GM19193 (cell line): ENCODE measurements around the gene ROR1.

ENCODE experiments used
- POLR2A ChIP-seq: IDR thresholded peaks from 4 replicates; pipeline ENCODE4 v1.6.1; 2011; ENCODE audit not compliant: insufficient read depth, insufficient read length; ENCODE audit errors: extremely low read depth

ROR1 gene

DNA sequence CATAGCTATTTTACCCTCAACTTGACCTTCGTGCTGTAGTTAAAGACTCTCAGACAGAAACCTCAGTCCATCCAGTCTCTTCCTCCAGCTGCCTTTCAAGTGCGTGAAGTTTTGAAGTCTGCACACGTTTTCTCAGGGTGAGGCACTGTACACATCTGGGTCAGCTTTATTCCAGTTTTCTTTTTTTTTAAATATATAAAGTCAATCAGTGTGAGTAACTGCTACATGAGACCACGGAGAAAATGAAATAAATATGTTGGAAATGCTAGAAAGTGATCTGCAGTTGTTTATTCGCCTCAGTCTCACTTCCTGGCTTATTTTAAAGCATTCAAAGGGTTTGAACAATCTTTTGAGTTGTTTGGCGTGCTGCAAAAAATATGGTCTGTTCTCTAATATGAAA, 135.7 kb downstream of the ROR1 start:
- TF ChIP-seq POLR2A: no peak

DNA sequence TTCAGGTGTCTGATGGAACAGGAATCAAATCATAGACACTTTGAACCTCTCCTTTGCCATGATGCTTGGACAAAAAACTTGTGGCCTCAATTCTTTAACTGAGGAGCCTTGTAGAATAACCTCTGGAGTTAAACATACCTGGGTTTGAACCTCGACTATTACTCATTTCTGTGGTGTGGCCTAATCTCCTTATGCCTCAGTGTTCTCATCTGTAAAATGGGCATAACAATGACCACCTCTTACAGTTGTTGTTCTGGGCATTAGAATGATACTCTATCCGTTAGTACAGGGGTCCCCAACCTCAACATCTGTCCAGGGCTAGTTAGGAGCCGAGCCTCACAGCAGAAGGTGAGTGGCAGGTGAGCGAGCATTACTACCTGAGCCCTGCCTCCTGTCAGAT, 137.2 kb downstream of the ROR1 start:
- no peak for TF ChIP-seq POLR2A

DNA sequence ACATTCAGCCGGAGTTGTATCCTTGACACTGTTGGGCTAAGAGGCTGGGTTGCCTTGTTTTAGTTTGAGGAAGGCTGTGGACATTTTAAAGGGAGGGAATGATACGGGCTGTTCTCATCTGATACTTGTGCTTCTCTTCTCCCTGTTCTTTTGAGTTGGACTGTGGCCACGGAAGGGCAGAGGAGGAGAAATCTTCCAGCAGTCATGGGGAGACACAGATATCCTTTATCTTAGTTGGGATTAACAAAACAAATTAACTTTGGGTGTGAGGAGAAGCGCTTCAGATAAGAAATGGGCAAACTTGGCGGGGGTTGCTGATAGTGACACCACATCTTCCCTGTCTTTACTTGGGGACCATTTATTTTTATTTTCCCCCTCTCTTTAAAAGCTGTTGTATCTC, 138.8 kb downstream of the ROR1 start:
- TF ChIP-seq POLR2A: no peak

DNA sequence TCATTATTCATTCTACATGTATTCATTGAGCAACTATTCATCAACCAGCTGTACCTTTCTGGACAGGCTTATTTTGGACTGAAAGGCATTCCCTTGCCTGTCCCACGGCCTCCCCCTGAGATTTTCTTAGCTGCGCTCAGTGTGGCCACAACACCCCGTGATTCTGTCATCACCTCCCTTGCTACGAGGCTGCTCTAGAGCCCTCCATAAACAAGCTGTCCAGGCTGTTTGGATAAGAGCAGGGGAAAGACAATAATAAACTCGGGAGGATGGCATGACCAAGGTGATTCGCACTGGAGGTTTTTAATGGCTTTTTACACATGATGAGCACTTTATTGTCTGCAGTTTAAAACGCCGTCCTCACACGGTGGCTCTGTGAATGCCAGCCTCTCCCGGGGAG, 139.7 kb downstream of the ROR1 start:
- TF ChIP-seq POLR2A: no peak

DNA sequence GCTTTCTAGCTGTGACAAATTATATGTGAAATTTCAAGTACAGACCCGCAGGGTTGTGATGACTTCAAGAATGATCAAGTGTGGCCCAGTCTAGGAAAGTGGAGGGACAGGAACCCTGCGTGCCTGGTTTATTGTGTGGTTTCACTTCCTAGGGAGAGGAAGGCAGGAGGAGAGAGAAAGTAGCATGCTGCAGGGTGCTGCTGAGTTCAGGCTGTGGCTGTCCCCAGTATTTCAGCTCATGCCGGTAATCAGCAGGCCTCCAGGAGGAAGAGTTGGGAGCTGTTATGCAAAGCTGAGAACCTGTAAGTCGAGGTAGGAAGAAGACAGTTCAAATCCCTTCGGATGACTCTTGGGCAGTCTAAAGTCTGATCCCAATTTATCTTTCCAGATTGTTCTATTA, 140.4 kb downstream of the ROR1 start:
- TF ChIP-seq POLR2A: no peak

DNA sequence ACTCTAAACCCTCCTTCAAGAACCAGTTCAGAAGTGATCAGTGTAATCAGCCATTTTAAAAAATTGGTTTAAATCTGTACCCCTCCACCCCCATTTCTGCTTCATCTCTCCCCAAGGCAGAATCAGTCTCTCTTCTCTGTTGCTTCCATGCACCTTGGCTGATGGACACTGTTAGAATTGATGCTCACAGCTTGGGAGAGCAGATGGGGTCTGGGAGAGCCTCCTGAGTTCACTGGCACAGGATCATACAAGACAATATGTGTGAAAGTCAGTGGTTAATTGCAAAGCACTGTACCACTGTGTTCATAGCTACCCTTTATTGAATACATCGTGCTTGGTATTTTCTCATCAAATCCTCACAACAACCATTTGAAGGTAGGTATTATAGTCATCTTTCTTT, 140.9 kb downstream of the ROR1 start:
- no peak for TF ChIP-seq POLR2A

DNA sequence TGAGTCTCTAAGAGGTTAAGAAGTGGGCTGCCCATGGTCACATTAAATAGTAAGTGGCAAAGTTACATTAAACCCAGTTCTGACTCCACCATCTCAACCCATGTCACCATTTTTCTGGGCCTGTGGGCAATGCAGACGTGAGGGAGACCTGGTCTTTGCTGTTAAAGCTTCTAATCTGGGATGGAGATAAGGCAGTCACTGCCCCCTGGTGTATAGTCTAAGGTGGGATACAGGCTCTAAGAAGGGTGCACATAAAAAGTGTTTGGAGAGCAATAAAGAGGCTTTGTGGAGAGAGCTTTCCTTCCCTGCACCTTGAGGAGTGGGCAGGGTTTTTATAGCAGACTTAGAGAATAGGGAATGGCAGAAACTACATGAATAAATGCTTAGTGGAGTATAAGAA, 141.3 kb downstream of the ROR1 start:
- no peak for TF ChIP-seq POLR2A

DNA sequence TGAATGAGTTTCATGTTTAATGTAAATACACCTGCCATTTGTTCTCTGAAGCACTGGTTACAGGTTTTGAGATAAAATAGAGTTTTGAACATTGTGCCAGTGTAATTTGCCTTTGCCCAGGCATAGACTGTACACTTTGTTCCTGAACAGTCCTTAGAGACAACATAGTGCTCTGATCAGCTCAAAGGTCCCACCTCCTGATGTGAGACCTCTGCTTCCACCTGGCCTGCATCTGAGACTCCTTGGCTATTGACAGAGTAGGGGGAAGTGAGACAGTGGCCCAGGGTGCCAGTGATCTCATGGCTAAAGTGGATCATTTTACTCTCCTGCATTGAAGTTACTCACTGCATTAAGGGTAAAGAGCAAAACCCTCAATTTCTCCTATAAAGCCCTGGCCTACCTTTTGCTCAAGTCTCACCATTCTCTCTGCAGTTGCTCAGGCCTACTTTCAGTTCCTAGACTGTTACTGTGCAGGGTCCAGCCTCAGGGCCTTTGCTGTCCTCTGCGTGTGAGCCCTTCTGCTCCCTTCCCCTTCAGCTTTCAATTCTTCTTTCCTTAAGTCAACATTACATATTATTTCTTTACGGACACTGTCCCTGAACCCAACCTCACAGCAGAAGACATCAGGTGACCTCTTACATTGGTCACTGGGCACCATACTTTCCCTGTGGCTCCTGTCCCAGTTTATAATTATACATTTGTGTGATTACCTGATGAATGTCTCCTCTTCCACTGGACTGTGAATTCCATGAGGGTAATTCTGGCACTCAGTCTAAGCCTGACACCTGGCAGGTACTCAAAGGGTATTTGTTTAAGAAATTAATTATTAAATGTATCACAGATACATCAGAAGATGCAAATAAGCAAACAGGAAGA, 142.9 kb downstream of the ROR1 start:
- TF ChIP-seq POLR2A: no peak

DNA sequence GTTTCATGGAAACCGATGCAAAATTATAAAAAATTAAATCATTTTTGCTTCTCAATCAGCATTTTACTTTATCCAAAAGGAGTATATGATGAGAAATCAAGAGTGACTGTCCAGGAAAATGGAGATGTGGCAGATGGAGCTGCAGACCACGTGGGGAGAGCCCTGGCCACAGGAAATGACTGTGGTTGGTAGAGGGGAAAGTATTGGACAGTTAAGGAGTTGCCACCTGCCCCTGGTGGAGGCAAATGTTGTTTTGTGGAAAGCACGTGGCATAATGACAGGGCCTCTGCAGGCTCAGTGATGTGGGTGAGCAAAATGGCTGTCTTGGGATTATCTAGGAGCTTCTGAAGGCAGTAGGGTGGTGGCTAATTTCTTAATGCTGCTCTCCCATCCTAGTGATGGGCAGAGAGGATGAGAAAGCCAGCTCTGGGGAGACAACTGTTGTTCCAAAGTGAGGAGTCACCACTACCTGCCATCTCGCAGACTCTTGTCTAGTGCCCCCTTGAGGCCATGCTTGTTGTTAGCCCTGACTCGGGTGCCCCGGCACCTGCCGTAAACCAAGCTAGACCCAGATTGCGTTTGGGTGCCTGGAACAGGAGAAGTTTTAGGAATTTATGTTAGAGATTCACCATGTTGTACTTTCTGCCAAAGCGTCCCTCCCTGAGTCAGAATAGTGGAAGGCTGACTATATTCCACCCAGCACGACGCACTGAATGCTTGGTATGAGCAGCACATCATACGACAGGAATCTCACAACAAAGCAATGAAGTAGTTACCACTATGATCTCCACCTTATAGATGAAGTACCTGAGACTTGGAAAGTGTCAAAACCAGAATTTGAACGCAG, 144.0 kb downstream of the ROR1 start:
- TF ChIP-seq POLR2A: no peak

DNA sequence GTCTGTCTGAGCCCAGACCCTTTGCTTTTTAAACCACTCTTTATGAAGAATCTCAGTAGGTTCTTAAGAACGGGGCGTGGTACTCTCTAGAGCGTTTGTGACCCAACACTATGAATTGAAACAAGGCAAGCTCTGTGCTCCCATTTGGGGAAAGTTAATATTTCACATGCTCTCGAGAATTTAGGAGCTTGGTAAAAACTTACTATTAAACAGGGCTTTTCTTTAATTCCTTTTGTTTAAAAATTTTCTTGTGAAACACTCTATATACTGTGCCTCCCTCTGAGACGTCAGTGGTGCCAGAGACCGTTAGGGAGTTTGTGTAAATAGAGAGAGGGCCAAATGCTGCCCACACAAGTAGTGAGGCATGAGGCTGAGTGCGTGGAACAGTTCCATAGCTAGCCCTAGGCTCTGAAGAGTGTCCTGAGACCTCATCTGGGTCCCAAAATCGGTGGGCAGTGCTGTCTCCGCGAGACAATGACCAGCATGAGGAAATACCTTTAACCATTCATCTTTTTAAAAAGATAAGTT, 144.7 kb downstream of the ROR1 start:
- no peak for TF ChIP-seq POLR2A

DNA sequence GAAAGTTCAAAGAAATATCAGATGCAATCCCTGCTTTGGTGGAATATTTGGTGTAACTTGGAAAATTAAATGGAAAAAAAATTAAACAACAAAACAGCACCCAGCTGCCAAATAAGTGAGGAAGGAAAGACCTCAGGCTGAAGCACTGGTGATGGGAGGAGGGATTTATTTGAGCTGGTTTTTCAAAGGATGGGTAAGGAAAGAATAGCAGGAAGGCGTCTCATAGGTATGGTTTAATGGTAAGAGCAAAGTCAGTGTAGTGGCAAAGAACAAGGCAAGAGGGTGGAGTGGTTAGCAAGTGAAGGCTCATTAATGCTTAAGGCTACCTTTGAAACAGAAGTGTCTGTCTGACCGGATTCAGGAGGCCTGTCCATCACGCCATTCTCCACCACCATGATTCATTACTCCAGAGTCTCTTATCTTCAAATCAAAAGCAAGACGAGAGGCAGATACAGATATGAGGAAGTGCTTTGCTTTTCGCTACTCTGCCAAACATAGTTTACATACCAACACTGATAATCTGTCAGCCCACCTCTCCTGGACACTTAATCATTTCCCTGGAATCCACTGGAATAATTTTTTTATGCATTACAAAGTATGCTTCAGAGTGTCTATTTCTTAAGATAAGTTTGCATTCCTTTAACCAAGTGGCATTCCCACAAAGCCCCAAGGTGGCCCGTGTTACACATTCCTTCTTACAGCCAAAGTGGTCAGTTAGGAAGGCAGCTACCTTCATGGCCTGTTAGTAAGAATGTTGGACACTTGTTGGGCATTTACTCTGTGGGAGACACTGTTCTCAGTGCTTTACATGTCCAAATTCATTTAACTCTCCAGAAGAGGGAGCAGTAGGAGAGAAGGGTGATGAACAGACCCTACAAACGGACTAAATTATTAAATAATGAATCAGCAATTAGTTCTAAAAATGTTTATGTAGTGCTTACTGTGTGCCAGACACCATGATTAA, 146.6 kb downstream of the ROR1 start:
- TF ChIP-seq POLR2A: no peak

DNA sequence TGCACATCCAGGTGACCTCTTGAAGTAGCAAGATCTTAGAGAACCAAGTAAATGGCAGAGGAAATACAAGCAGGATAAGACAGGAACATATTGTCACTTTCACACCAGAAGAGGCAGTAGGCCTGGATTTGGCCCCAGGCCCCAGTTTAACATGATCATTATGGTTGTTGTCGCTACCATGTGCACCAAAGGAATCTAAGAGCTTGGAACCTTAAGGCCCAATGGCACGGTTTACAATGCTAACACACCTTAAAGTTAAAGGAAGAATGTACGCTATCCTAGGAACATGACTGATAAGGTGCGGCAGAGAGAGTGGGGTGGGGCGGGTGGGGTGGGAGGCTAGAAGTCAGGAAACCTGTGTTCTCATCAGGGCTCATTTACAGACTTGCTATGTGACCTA, 147.5 kb downstream of the ROR1 start:
- TF ChIP-seq POLR2A: no peak

DNA sequence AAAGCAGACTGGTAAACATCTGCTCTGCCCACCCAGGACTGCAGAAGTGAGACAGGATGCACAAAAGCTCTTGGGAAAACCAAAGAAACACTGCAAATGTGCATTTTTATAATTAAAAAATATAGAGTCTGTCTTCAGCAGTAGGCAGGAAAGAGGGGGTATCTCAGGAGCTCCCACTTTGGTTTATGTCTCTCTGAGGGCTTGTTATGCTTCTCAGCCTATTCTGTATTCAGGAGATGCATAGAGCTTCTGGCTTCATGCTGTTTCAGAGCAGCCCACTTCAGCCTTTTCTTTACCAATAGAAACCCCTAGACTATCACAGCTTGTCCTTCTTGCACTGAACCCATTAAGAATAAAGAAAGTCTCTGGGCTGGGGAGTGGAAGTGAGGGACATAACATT, 148.0 kb downstream of the ROR1 start:
- no peak for TF ChIP-seq POLR2A

DNA sequence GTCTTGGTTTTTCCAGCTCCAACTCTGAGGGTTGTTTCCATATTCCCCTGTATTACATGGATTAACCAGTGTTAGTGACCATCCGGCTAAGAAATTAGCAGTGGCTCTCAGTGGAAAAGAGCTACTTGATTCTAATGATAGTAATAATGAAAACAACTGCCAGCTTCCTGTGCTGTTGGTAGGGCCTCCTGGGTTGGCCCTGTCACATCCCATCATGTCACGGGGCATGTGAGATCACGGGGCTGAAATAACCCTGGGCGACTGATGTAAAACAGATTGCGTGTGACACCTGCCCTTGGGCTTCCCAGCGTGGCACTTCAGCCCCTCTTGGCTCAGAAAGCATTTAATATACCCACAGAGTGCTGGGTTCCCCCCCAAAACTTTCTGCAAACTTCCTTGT, 149.0 kb downstream of the ROR1 start:
- TF ChIP-seq POLR2A: no peak
